ENCODE data around the gene PODN. TPM values are rescaled to one million over a fixed set of nuclear protein-coding genes. Genes with fewer than 3 reads are reported as not detected.

Gene PODN
- total RNA-seq, 1 experiment from 2014 or later: 0.17 TPM

DNA sequence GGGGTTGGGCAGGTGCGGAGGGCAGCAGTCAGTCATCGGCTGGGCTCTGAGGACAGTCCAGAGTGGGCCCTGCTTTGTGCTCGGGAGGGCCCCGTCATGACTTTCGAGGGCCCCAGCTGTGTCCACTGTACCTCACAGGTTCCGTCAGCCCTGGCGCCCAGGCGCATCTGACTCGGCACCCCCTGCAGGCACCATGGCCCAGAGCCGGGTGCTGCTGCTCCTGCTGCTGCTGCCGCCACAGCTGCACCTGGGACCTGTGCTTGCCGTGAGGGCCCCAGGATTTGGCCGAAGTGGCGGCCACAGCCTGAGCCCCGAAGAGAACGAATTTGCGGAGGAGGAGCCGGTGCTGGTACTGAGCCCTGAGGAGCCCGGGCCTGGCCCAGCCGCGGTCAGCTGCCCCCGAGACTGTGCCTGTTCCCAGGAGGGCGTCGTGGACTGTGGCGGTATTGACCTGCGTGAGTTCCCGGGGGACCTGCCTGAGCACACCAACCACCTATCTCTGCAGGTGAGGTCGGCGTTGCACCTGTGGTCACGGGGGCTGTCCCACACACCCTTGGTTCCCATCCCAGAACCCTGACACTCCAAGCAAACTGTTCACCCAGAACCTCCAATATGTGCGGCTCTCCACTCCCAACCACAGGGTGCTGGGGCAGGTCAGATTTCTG is 7.8 kb downstream of the PODN start:
- no peak overlapping the region for H2AFZ ChIP-seq (ENCODE audit: low read length)
- no peak overlapping the region for H3K18ac ChIP-seq (ENCODE audit: insufficient read length, low read depth, low read length)
- no peaks in the 10 kb centered on the region for H3K79me2 ChIP-seq (ENCODE audit: insufficient read depth, low read length)
- no peaks in the 10 kb centered on the region for H3K23me2 ChIP-seq (ENCODE audit: insufficient read length, low read depth, low read length, poor library complexity, severe bottlenecking)
- no peak overlapping the region for H3K4ac ChIP-seq (ENCODE audit: low read depth, low read length)
- H2BK120ac ChIP-seq (ENCODE audit: low read depth, low read length, poor library complexity, severe bottlenecking): no peak overlapping the region
- no peak overlapping the region for H2AK5ac ChIP-seq (ENCODE audit: insufficient read length, low read length)
- no peaks in the 10 kb centered on the region for H3K4me1 ChIP-seq (ENCODE audit: insufficient read depth, low read length)
- Mint-ChIP-seq H3K4me1 (peaks cover 0 to 4% of the 10 kb centered on the region in 2 experiments; a peak in 1 of 4 replicates), H3K27ac (no peak overlapping the region), H3K36me3 (ENCODE audit: insufficient read depth in 1 of 3, low read depth in 3 of 3) (no peaks in the 10 kb centered on the region), H3K27me3 (ENCODE audit: low read depth) (peaks cover 12% of the 10 kb centered on the region), H3K4me3 (no peak overlapping the region), H3K9me3 (no peaks in the 10 kb centered on the region)
- no peak overlapping the region for H3T11ph ChIP-seq (ENCODE audit: low read length)
- no peak overlapping the region for H2BK15ac ChIP-seq (ENCODE audit: low read depth, low read length)
- H3K23ac ChIP-seq (ENCODE audit: insufficient read length, low read depth, low read length): no peak overlapping the region
- DNase-seq: peak; percentile 33
- no CpG with 5 or more reads among the region's 31 CpGs for WGBS (ENCODE audit: extremely low coverage, insufficient read length, low lambda C conversion rate)
- no peaks in the 10 kb centered on the region for H4K20me1 ChIP-seq (ENCODE audit: control insufficient read depth, insufficient read depth, insufficient read length)
- no peak overlapping the region for H3K27ac ChIP-seq (ENCODE audit: insufficient read length, low read depth, low read length)
- no peak overlapping the region for H4K91ac ChIP-seq (ENCODE audit: insufficient read length, low read depth, low read length)
- H3K4me2 ChIP-seq (ENCODE audit: insufficient read depth, insufficient read length, low read length): no peak overlapping the region
- no peak overlapping the region for H2BK5ac ChIP-seq (ENCODE audit: insufficient read length, low read length)
- H3K14ac ChIP-seq (ENCODE audit: insufficient read depth, low read length): no peak overlapping the region
- TF ChIP-seq, protein P1, sequence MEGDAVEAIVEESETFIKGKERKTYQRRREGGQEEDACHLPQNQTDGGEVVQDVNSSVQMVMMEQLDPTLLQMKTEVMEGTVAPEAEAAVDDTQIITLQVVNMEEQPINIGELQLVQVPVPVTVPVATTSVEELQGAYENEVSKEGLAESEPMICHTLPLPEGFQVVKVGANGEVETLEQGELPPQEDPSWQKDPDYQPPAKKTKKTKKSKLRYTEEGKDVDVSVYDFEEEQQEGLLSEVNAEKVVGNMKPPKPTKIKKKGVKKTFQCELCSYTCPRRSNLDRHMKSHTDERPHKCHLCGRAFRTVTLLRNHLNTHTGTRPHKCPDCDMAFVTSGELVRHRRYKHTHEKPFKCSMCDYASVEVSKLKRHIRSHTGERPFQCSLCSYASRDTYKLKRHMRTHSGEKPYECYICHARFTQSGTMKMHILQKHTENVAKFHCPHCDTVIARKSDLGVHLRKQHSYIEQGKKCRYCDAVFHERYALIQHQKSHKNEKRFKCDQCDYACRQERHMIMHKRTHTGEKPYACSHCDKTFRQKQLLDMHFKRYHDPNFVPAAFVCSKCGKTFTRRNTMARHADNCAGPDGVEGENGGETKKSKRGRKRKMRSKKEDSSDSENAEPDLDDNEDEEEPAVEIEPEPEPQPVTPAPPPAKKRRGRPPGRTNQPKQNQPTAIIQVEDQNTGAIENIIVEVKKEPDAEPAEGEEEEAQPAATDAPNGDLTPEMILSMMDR (conservative IDR thresholded peaks at IDR 0.05): no peak
- H2BK12ac ChIP-seq (ENCODE audit: insufficient read length, low read depth, low read length): no peak overlapping the region
- H3K79me1 ChIP-seq (ENCODE audit: insufficient read depth, low read depth, low read length, poor library complexity, severe bottlenecking): no peaks in the 10 kb centered on the region
- H2BK20ac ChIP-seq (ENCODE audit: low read depth, low read length, poor library complexity, severe bottlenecking): no peak overlapping the region
- H3K56ac ChIP-seq (ENCODE audit: insufficient read length, low read depth, low read length): no peak overlapping the region
- H3K27me3 ChIP-seq (ENCODE audit: insufficient read depth, low read length): no peaks in the 10 kb centered on the region
- no peak overlapping the region for H3K9ac ChIP-seq (ENCODE audit: extremely low read depth, insufficient read length, low read length)
- no peak overlapping the region for H4K5ac ChIP-seq (ENCODE audit: insufficient read length, low read depth, low read length)
- no peak overlapping the region for H4K8ac ChIP-seq (replicated peaks; ENCODE audit: insufficient read length, low read depth, low read length)
- H3K9me3 ChIP-seq (ENCODE audit: control insufficient read depth, low read depth, low read length): no peaks in the 10 kb centered on the region

Data from H9 (cell line).